Ovary (tissue), 9 donors: ENCODE results near the gene GSK3B. TPM values are rescaled to one million over a fixed set of nuclear protein-coding genes. Genes with fewer than 3 reads are reported as not detected.
"Not testable (repeated sequence)": the region's sequence is repeated elsewhere in the genome, so short reads cannot be mapped to it uniquely, and the experiment has no call there.

Experiments
- DNase-seq, 5 donors: peaks; one replicate each; pipeline ENCODE4 v3.0.0-alpha.2; 2019 to 2020
- H3K27ac ChIP-seq, 2 donors: fragments of 200-600 bp; one replicate each; pipeline versions ENCODE4 v1.5.1 to v1.8.0; 2019 to 2022
- H3K27me3 ChIP-seq: fragments of 200-600 bp; one replicate; pipeline ENCODE4 v1.8.0; 2022
- H3K36me3 ChIP-seq: fragments of 200-600 bp; sonication (generic); one replicate; pipeline ENCODE4 v1.5.1; 2019
- H3K4me1 ChIP-seq: one replicate; pipeline ENCODE4 v1.8.1; 2013; ENCODE audit warnings: mild to moderate bottlenecking, moderate library complexity; ENCODE audit not compliant: insufficient read depth
- H3K4me3 ChIP-seq: fragments of 200-600 bp; sonication (generic); one replicate; pipeline ENCODE4 v1.5.1; 2017
- H3K9me3 ChIP-seq, 2 donors: fragments of 200-600 bp in 1 of 2; sonication (generic) in 1 of 2; one replicate each; pipeline versions ENCODE4 v1.5.1 to v1.8.1; 2013 to 2019; ENCODE audit warnings: mild to moderate bottlenecking in 1 of 2, moderate library complexity in 1 of 2
- CTCF ChIP-seq, 3 donors: fragments of 450-650 bp in 2 of 3; fragments of 200-600 bp in 1 of 3; IDR thresholded peaks; one replicate each; pipeline versions ENCODE4 v1.5.1 to v1.8.0; 2016 to 2022; ENCODE audit warnings: antibody characterized with exemption in 3 of 3, mild to moderate bottlenecking in 1 of 3
- EP300 ChIP-seq: sonication (generic); formaldehyde crosslinking; IDR thresholded peaks from one replicate; pipeline ENCODE4 v1.6.1; 2017; ENCODE audit warnings: antibody characterized with exemption
- POLR2A ChIP-seq: fragments of 450-650 bp; IDR thresholded peaks from one replicate; pipeline ENCODE4 v1.6.1; 2017; ENCODE audit warnings: antibody characterized with exemption, mild to moderate bottlenecking, moderate library complexity
- WGBS, 3 donors: extraction: QIAGEN DNeasy Blood & Tissue Kit in 1 of 3; methylation state at CpG; one replicate each; pipeline versions ENCODE4 v1.1.5 to v1.1.7; 2013 to 2017; 5-methylcytosine and 5-hydroxymethylcytosine counted together
- intact Hi-C, 4 donors: fragments of 100-400 bp; cut with DNase I; formaldehyde crosslinking; loops; one replicate each; pipeline versions ENCODE4 v1.11.0 to v1.15.1; 2022 to 2023
- polyA plus RNA-seq, 2 donors: library from polyadenylated mRNA; stranded (reverse); fragments of 200-250 nt in 1 of 2; fragments of 350-450 nt in 1 of 2; fragmentation: Illumina TruSeq in 1 of 2; extraction: RNeasy Lipid Tissue Mini Kit (QIAGEN cat#74804) in 1 of 2; gene quantifications; one replicate each; pipeline ENCODE4 v1.2.3, GENCODE V29; 2013 to 2014
- total RNA-seq, 7 donors: library from RNA; depleted of rRNA in 2 of 7; stranded (reverse); fragments of >200 nt in 2 of 7; fragmentation: NEBNext Ultra II Directional in 3 of 7; extraction: Animal tissue kit (Norgen Biotek cat#: 25700) in 3 of 7; gene quantifications; one replicate each; pipeline versions ENCODE4 v1.1.0 to v1.2.4, GENCODE V29; 2016 to 2023
- donor health status: DM: no; HTN: no; CAD: no; lungs with moderate emphysema.
- donor health status: DM: no; HTN: no; CAD: no.
- donor health status: Bipolar disorder and iron deficiency.
- donor health status: DM: yes; HTN: yes; CAD: no.
- donor health status: DM: no; HTN: no; CAD: no.
- donor health status: DM: yes; HTN: yes; CAD: no.

Gene GSK3B
- total and polyA plus RNA-seq, 9 donors: 8.3 to 38.4 (median 25.3) TPM

DNA sequence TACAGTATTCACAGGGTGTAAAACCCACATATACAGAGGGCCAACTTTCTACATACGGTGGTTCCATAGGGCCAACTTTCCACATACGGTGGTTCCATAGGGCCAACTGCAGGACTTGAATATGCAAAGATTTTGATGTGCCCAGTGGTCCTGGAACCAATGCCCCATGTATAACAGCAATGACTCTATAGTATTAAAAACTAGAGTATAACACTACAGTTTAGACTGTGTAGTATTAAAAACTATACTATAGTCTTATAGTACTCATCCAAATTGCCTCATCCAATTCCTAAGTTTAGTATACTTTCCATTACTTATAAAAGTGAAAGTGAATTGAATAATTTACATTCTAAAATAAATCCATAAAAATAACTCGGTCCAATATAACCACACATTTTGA is 75.9 kb downstream of the GSK3B start:
- Histone ChIP-seq H3K4me3 (no peak overlapping the region), H3K9me3 (no peaks in the 10 kb centered on the region), H3K4me1 (peaks cover 3% of the 10 kb centered on the region), H3K27me3 (no peaks in the 10 kb centered on the region), H3K36me3 (no peaks in the 10 kb centered on the region), H3K27ac (no peak overlapping the region)
- 85 to 87% (median 87%) methylated on average over 3 of the region's 3 CpGs for WGBS, 3 donors
- intact Hi-C loops: no loop called here
- TF ChIP-seq EP300 (no peak), CTCF (IDR thresholded peaks at IDR 0.05) (no peak), POLR2A (no peak)
- DNase-seq: no peak

DNA sequence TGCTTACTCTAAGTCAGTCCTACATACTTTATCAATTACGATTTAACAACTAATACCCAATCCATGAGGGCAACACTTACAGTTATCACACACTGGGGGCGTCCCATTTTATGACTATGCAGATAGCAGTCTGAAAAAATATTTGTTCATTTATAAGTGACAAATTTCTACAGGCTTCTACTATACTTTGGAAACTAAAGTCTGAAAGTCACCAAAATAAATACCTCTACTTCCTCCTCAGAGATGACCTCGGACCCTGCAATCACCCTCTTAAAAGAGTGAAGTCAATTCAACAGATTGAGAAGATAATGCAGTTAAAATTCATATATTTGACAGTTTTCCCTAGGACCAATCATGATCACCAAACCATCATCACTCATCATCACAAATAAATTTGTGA is 76.6 kb downstream of the GSK3B start:
- no peak for DNase-seq
- no peaks in the 10 kb centered on the region for H3K9me3 ChIP-seq
- H3K4me1 ChIP-seq: peaks cover 3% of the 10 kb centered on the region
- TF ChIP-seq POLR2A (no peak), CTCF (IDR thresholded peaks at IDR 0.05) (no peak), EP300 (no peak)
- no peaks in the 10 kb centered on the region for H3K27me3 ChIP-seq
- WGBS, 3 donors: 85 to 94% (median 90%) methylated on average over 3 of the region's 3 CpGs
- no peak overlapping the region for H3K4me3 ChIP-seq
- H3K36me3 ChIP-seq: no peaks in the 10 kb centered on the region
- H3K27ac ChIP-seq: no peak overlapping the region
- intact Hi-C loops: no loop called here

DNA sequence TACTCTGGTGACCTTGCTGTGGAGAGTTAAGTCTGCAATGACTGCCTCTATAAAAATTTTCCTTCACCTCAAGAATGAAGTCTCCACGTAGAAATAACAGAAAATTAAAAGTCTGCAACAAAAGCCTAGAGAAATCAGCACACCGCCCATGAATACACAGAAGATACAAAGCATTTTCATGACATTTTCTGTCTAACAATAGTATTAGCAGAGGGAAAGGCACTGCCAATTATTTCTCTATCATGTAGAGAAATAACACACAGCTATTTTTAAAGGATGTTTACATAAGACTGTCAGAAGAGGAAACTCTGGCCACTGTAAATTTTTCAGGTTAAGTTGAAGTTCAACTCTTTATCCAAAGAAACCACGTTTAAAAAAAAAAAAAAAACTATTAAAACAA is 80.8 kb downstream of the GSK3B start:
- H3K4me3 ChIP-seq: no peak overlapping the region
- intact Hi-C loops: no loop called here
- peaks cover 8% of the 10 kb centered on the region for H3K4me1 ChIP-seq
- TF ChIP-seq CTCF (IDR thresholded peaks at IDR 0.05): no peak
- no peak for TF ChIP-seq EP300
- TF ChIP-seq POLR2A: no peak
- DNase-seq: no peak
- H3K36me3 ChIP-seq: no peaks in the 10 kb centered on the region
- H3K27ac ChIP-seq: no peak overlapping the region
- no peaks in the 10 kb centered on the region for H3K9me3 ChIP-seq
- H3K27me3 ChIP-seq: no peaks in the 10 kb centered on the region
- WGBS, 3 donors: 13 to 21% (median 19%) methylated on average over 3 of the region's 3 CpGs

DNA sequence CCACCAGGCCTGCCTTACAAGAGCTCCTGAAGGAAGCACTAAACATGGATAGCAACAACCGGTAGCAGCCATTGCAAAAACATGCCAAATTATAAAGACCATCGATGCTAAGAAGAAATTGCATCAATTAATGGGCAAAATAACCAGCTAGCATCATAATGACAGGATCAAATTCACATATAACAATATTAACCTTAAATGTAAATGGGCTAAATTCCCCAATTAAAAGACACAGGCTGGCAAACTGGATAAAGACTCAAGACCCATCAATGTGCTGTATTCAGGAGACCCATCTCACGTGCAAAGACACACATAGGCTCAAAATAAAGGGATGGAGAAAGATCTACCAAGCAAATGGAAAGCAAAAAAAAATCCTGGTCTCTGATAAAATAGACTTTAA is 88.5 kb downstream of the GSK3B start:
- H3K4me3 ChIP-seq, H3K27ac ChIP-seq, H3K36me3 ChIP-seq, DNase-seq, H3K9me3 ChIP-seq, H3K4me1 ChIP-seq, H3K27me3 ChIP-seq, intact Hi-C loops: not testable (repeated sequence)
- 97 to 99% (median 97%) methylated on average over 3 of the region's 3 CpGs for WGBS, 3 donors

- H3K27ac ChIP-seq, H3K36me3 ChIP-seq, H3K27me3 ChIP-seq, intact Hi-C loops, H3K4me1 ChIP-seq, H3K9me3 ChIP-seq, DNase-seq, H3K4me3 ChIP-seq: not testable (repeated sequence)
- WGBS, 3 donors: 70 to 76% (median 74%) methylated on average over 11 of the region's 11 CpGs
These were observed 90.2 kb downstream of the GSK3B start for GRCh38 chr3:120004008-120004498.

DNA sequence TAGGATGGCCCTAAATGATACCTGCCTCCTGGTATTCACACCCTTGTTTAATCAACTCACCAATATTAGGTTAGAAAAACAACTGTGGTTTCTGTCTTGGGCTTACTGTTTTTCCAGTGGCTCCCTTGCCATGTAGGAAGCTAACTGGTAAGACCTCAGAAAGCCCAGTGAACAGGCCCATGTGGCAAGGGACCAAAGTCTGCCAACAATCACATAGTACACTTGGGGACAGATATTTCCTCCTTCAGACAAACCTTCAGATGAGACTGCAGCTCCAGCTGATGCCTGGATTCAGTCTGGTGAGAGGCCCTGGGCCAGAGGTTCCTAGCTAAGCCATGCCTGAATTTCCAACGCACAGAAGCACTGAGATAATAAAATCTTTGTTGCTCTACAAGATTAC is 96.1 kb downstream of the GSK3B start:
- Histone ChIP-seq H3K27me3 (no peaks in the 10 kb centered on the region), H3K27ac (no peak overlapping the region), H3K4me1 (no peaks in the 10 kb centered on the region), H3K9me3 (no peaks in the 10 kb centered on the region), H3K36me3 (no peaks in the 10 kb centered on the region), H3K4me3 (no peak overlapping the region)
- DNase-seq: no peak
- TF ChIP-seq CTCF (IDR thresholded peaks at IDR 0.05) (no peak), EP300 (no peak), POLR2A (no peak)
- 50 to 97% (median 95%) methylated on average over 1 of the region's 1 CpG for WGBS, 3 donors
- intact Hi-C loops: no loop called here
